ENCODE data around the gene SLCO4A1.
A peak's percentile ranks its signal among the peaks of the same experiment; 100 is the strongest.

Gene SLCO4A1

GRCh38 chr20:62688855-62689460 lies 46.7 kb downstream of the SLCO4A1 start:
- peak; percentile 35 for TF ChIP-seq CTCF (IDR thresholded peaks at IDR 0.05; ENCODE audit: insufficient read depth, low read depth, low read length, missing control alignments)
- no peak overlapping the region for H3K4me3 ChIP-seq (ENCODE audit: low read length)
- peak; percentile 39 for DNase-seq (ENCODE audit: low read depth)

- no peak for TF ChIP-seq CTCF (IDR thresholded peaks at IDR 0.05; ENCODE audit: insufficient read depth, low read depth, low read length, missing control alignments)
- H3K4me3 ChIP-seq (ENCODE audit: low read length) = no peak overlapping the region
- DNase-seq (ENCODE audit: low read depth) = no peak
Observed at GRCh38 chr20:62689861-62690260, 47.6 kb downstream of the SLCO4A1 start.

DNA sequence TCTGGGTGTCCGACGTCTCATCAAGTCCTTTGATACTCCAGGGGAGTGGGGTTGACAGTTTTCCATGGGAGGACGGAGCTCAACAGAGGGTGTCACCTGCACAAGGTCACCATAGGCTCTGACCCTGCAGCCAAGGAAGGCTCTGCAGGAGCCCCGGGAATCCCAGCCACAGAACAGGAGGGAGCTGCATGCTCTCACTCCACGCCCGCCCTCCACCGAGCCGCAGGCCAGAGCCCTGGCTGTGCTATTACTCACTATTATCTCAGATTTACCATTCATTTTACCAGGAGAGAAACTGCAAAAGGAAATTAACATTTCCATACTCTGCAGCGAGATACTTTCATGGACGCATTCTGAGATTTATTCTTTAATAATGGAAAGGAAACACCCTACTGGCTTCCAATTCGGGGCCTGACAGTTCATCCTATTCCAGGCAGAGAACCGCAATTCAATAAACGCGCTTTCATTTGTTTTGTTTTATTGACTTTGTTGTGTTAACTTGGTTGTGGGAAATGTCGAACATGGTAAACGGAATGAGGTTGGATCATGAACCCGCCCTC lies 48.0 kb downstream of the SLCO4A1 start:
- no peak overlapping the region for H3K4me3 ChIP-seq (ENCODE audit: low read length)
- no peak for DNase-seq (ENCODE audit: low read depth)
- TF ChIP-seq CTCF (IDR thresholded peaks at IDR 0.05; ENCODE audit: insufficient read depth, low read depth, low read length, missing control alignments) = no peak

- no peak overlapping the region for H3K4me3 ChIP-seq (ENCODE audit: low read length)
- TF ChIP-seq CTCF (IDR thresholded peaks at IDR 0.05; ENCODE audit: insufficient read depth, low read depth, low read length, missing control alignments) = no peak
- DNase-seq (ENCODE audit: low read depth) = no peak
Observed at GRCh38 chr20:62691487-62691886, 49.2 kb downstream of the SLCO4A1 start.

DNA sequence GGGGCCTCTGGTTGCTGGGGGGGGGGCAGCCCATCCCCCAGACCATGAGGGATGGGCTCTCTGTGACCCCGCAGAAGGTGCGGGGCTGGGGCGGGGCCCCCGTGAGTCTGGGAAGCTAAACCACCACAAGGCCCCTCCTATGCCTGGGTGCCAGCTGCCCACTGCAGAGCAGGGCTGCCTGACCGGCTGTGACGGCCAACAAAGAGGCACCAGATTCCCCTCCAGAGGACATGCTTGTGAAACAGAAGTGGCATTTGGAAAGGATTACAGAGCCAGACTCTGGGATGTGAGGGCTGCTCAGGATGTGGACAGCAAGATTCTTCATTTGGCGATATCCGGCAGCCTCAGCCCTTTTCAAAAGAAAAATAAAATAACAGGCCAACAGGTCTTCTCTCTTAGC lies 49.9 kb downstream of the SLCO4A1 start:
- H3K4me3 ChIP-seq (ENCODE audit: low read length) = no peak overlapping the region
- no peak for TF ChIP-seq CTCF (IDR thresholded peaks at IDR 0.05; ENCODE audit: insufficient read depth, low read depth, low read length, missing control alignments)
- no peak for DNase-seq (ENCODE audit: low read depth)

DNA sequence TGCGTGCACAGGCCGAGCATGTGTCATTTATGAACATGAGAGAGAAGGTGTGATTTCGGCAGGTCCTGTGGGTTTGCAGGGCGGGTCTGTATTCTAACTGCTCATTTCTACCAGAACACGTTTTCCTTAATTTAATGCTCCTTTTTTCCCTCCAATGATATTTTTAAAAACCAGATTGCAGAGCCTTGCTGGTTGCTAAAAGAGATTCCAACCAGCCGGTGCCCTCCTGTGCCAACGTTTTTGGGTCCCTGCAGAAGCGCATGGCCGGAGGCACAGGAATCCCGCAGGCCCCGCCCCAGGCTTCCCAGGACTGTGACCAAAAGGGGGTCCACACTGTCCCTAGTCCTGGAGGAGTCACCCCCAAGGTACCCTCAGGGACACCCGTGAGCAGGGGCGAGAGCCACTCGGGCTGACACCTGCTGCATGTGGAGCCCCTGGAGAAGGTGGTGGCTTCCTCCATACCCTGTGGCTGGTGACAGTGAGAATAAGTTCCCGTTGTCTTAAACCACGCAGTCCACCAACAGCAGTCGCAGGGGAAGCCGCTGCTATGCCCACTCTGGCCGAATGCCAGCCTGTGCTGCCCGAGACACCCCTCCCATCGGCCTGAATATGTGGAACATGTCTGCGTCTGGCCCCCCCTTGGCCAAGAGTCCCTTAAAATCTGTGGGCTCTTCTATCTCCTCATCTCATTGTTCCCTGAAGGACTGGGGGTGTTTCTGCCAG lies 50.7 kb downstream of the SLCO4A1 start:
- no peak overlapping the region for H3K4me3 ChIP-seq (ENCODE audit: low read length)
- no peak for DNase-seq (ENCODE audit: low read depth)

More for the DNA sequence above, 50.7 kb downstream of the SLCO4A1 start:
- no peak for TF ChIP-seq CTCF (IDR thresholded peaks at IDR 0.05; ENCODE audit: insufficient read depth, low read depth, low read length, missing control alignments)

All from epithelial cell of esophagus (primary cell).